Brain microvascular endothelial cell (primary cell): Measurements from ENCODE around the gene STEAP3.
A peak's percentile ranks its signal among the peaks of the same experiment; 100 is the strongest.

Experiments
- DNase-seq: peaks from one replicate; pipeline ENCODE4 v3.0.0-alpha.2; 2020
- H3K27ac ChIP-seq: fragments of 250-450 bp; sonication (Bioruptor Pico); 2 replicates; pipeline ENCODE4 v1.5.1; 2020; ENCODE audit warnings: mild to moderate bottlenecking, moderate library complexity
- H3K27me3 ChIP-seq: fragments of 250-450 bp; sonication (Bioruptor Pico); replicated peaks from 2 replicates; pipeline ENCODE4 v1.5.1; 2020; ENCODE audit warnings: mild to moderate bottlenecking
- H3K36me3 ChIP-seq: fragments of 250-450 bp; sonication (Bioruptor Pico); replicated peaks from 2 replicates; pipeline ENCODE4 v1.5.1; 2020; ENCODE audit warnings: mild to moderate bottlenecking
- H3K4me3 ChIP-seq: 2 replicates; pipeline ENCODE4 v1.5.1; 2011; ENCODE audit warnings: low read depth, mild to moderate bottlenecking, control low read depth, low read length, moderate library complexity
- in situ Hi-C: cut with HindIII; loops from 2 replicates; pipeline ENCODE4 v1.10.0; 2017; ENCODE audit warnings: low sequenced_read_pairs, low pct_ligation_motif_present
- TF ChIP-seq, protein P1 (sequence below): IDR thresholded peaks from 2 replicates; pipeline ENCODE4 v1.5.1; 2011; ENCODE audit warnings: low read depth, mild to moderate bottlenecking, moderate library complexity, low read length, control low read depth, inconsistent platforms; ENCODE audit errors: missing control alignments

The STEAP3 gene

DNA sequence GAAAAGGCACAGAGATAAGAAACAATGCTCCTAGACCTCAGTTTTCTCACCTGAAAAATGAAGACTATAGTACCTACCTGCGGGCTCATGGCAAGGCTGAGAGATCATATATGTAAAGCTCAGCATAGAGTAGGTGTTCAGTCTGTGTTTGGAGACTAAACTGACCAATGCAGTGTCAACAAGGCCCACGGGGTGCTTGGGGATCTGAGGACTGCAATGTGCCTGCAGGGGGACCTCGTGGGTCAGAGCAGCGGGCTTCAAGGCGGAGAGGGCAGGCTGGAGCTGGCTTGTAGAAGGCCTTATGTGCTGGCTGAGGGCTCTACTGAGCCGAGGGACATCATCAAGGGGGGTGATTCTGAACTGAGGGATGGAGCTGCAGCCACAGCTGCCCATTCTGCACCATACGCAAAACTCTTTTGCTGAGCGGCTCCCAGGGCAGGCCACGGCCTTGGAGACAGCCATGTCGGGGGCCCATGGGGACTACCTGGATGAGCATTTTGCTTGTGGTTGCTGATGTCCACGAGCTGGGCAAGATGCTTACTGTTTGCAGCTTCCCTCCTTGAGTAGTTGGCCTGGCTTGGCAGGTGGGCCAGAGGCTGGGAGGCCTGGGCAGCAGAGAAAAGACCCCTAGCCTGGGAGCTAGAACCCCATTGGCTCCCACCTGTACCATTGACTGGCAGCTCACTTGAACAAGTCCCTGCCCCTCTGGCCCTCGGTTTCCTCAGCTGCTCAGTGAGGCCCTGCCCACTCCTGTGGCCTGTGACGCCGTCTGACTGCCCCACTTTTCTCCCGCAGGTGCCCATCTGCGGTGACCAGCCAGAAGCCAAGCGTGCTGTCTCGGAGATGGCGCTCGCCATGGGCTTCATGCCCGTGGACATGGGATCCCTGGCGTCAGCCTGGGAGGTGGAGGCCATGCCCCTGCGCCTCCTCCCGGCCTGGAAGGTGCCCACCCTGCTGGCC is 23.5 kb downstream of the STEAP3 start:
- peaks cover 6% of the 10 kb centered on the region for H3K36me3 ChIP-seq
- no peak overlapping the region for H3K4me3 ChIP-seq
- H3K27ac ChIP-seq: no peak overlapping the region
- H3K27me3 ChIP-seq: no peaks in the 10 kb centered on the region
- no peak for DNase-seq
- in situ Hi-C loops: no loop called here
- TF ChIP-seq, protein P1, sequence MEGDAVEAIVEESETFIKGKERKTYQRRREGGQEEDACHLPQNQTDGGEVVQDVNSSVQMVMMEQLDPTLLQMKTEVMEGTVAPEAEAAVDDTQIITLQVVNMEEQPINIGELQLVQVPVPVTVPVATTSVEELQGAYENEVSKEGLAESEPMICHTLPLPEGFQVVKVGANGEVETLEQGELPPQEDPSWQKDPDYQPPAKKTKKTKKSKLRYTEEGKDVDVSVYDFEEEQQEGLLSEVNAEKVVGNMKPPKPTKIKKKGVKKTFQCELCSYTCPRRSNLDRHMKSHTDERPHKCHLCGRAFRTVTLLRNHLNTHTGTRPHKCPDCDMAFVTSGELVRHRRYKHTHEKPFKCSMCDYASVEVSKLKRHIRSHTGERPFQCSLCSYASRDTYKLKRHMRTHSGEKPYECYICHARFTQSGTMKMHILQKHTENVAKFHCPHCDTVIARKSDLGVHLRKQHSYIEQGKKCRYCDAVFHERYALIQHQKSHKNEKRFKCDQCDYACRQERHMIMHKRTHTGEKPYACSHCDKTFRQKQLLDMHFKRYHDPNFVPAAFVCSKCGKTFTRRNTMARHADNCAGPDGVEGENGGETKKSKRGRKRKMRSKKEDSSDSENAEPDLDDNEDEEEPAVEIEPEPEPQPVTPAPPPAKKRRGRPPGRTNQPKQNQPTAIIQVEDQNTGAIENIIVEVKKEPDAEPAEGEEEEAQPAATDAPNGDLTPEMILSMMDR: no peak

DNA sequence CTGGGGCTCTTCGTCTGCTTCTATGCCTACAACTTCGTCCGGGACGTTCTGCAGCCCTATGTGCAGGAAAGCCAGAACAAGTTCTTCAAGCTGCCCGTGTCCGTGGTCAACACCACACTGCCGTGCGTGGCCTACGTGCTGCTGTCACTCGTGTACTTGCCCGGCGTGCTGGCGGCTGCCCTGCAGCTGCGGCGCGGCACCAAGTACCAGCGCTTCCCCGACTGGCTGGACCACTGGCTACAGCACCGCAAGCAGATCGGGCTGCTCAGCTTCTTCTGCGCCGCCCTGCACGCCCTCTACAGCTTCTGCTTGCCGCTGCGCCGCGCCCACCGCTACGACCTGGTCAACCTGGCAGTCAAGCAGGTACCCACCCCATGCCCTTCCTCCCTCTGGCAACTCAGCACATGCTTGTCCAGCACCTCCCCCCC is 24.2 kb downstream of the STEAP3 start:
- TF ChIP-seq, protein P1: no peak
- in situ Hi-C loops: no loop called here
- Histone ChIP-seq H3K4me3 (no peak overlapping the region), H3K36me3 (peaks cover 6% of the 10 kb centered on the region), H3K27ac (no peak overlapping the region), H3K27me3 (no peaks in the 10 kb centered on the region)
- DNase-seq: no peak

DNA sequence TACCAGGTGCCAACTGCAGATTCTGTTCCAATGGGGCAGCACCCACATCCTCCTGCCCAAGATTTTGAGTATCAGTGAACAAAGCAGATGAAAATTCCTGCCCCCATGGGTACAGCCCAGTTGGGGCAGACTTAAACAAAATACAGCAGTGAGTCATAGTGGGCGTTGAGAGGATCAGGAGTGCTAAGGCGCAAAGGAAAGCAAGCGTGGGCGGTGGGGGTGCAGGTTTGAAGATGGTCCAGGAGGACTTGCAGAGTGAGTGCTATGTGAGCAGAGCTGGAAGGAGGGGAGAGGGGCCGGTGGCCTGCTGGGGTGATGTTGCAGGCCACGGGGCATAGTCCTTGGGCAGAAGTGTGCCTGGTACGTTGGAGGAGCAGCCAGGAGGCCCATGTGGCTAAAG is 24.7 kb downstream of the STEAP3 start:
- peaks cover 6% of the 10 kb centered on the region for H3K36me3 ChIP-seq
- in situ Hi-C loops: no loop called here

DNA sequence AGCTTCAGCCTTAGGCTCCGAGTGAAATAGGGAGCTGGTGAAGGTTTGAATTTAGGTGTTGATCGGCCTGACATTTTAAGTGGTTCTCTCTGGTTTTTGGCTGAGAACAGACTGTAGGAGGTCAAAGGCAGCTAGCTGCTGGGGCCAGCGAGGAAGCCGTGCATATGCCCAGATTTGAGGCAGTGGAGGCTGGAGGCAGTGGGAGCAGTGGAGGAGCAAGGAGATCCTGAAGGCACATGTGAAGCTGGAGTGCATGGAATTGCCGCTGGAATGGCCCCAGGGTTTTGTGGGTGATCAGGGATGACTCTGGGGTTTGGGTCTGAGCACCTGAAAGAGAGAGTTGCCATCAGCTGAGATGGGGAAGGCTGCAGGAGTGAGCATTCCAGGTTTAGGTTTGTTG is 25.1 kb downstream of the STEAP3 start:
- in situ Hi-C loops: no loop called here
- Histone ChIP-seq H3K4me3 (no peak overlapping the region), H3K36me3 (peaks cover 6% of the 10 kb centered on the region), H3K27me3 (no peaks in the 10 kb centered on the region), H3K27ac (no peak overlapping the region)
- DNase-seq: no peak
- TF ChIP-seq, protein P1: no peak

More for the DNA sequence above, 24.7 kb downstream of the STEAP3 start:
- no peak overlapping the region for H3K4me3 ChIP-seq
- no peak overlapping the region for H3K27ac ChIP-seq
- DNase-seq: peak; percentile 85
- TF ChIP-seq, protein P1: no peak
- no peaks in the 10 kb centered on the region for H3K27me3 ChIP-seq

DNA sequence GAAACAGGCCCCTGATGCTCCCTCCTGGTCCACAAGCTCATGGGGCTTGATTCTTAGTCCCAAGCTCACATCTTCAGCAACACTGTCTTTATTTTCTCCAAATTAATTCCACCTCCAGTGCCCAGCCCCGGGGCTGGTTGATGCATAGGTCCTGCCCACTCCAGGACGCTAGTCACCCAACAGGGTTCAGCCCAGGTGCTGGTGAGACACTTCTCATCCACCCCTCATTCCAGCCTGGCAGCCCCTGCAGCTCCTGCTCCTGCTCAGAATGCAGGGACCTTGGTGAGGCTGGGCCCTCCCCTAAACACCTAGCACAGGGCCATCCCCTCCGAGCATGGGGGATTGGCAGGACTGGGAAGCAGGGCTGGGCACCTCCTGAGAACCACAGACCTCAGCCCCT is 25.7 kb downstream of the STEAP3 start:
- Histone ChIP-seq H3K27ac (no peak overlapping the region), H3K27me3 (no peaks in the 10 kb centered on the region), H3K36me3 (peaks cover 6% of the 10 kb centered on the region), H3K4me3 (no peak overlapping the region)
- no peak for DNase-seq
- in situ Hi-C loops: no loop called here
- TF ChIP-seq, protein P1: no peak
